ENCODE results near the gene HYDIN. TPM values are rescaled to one million over a fixed set of nuclear protein-coding genes. Genes with fewer than 3 reads are reported as not detected.

Gene HYDIN
- total RNA-seq, 1 donor from 2014 or later: not detected

DNA sequence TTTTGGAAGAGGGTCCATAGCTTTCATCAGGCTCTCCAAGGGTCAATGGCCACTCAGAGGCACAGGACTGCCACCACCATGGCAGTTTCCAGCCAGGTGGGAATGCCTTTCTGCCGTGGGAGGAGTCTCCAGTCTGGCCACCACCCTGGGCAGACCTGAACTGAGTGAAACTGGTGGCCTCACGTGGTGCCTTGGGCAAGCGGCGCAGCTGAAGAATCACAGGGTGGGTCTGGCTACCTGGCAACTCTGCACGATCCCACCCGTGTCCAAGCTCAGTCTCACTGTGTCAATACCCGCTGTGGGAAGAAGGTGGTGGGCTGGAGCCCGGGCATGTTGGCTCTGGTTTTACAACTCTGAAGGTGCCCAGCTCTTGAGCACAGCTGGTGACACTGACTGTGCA is 461.4 kb downstream of the HYDIN start:
- Mint-ChIP-seq H3K4me3 (no peak overlapping the region), H3K27ac (no peak overlapping the region), H3K9me3 (no peaks in the 10 kb centered on the region), H3K4me1 (peaks cover 2% of the 10 kb centered on the region), H3K36me3 (ENCODE audit: low read depth) (peaks cover 11% of the 10 kb centered on the region), H3K27me3 (no peaks in the 10 kb centered on the region)
- intact Hi-C loops (cut with micrococcal nuclease): no loop called here
- DNase-seq: no peak

DNA sequence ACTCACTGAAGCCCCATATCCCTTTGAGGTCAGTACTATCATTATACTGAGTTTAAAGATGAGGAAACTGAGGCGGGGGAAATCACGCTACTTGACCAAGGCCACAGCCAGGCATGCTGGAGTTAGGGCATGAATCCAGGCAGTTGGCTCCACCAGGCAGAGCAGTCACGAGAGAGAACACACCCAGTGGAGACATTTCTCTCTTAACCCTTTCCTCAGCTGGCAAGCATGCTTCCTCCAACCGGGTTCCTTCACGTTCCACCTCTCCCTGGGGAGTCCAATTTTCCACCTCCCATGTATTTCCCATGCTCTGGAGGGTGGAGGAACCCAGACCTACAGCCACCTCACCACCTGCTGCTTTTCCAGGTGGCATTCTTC is 462.3 kb downstream of the HYDIN start:
- intact Hi-C loops (cut with micrococcal nuclease): no loop called here
- DNase-seq: no peak
- no peak overlapping the region for H3K27ac Mint-ChIP-seq
- H3K4me3 Mint-ChIP-seq: no peak overlapping the region
- H3K4me1 Mint-ChIP-seq: peaks cover 2% of the 10 kb centered on the region
- H3K9me3 Mint-ChIP-seq: no peaks in the 10 kb centered on the region
- H3K36me3 Mint-ChIP-seq (ENCODE audit: low read depth): peaks cover 10% of the 10 kb centered on the region
- no peaks in the 10 kb centered on the region for H3K27me3 Mint-ChIP-seq

DNA sequence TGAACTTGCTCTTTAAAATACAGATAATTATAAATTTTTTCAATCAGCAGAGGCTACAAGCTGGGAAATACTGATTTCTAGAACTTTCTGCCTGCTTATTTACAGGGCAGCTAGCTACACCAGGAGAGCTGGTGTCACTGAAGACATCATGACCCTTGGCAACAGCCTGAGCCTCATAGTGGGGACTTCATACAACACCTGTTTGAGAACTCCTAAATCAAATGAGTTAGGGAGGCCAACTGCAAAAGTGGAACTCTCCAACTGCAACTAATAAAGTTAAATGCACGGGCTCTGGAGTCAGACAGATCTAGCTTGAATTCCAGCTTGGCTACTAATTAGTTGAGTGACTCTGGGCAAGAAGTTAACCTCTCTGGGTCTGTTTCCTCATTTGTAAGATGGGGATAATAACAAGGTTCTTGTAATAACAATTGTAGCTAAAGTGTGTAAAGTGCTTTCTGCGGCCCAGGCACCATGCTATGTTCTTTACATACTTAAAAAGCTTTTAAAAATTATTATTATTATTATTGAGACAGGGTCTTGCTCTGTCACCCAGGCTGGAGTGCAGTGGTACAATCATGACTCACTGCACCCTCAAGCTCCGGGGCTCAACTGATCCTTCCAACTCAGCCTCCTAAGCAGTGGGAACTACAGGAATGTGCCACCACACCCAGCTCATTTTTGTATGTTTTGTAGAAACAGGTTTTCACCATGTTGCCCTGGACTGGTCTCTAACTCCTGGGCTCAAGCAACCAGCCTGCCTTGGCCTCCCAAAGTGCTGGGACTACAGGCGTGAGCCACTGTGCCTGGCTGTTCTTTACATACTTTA is 462.9 kb downstream of the HYDIN start:
- Mint-ChIP-seq H3K9me3 (no peaks in the 10 kb centered on the region), H3K4me3 (no peak overlapping the region), H3K27ac (no peak overlapping the region), H3K27me3 (no peaks in the 10 kb centered on the region), H3K36me3 (ENCODE audit: low read depth) (peaks cover 12% of the 10 kb centered on the region), H3K4me1 (peaks cover 2% of the 10 kb centered on the region)
- intact Hi-C loops (cut with micrococcal nuclease): no loop called here
- DNase-seq: no peak

DNA sequence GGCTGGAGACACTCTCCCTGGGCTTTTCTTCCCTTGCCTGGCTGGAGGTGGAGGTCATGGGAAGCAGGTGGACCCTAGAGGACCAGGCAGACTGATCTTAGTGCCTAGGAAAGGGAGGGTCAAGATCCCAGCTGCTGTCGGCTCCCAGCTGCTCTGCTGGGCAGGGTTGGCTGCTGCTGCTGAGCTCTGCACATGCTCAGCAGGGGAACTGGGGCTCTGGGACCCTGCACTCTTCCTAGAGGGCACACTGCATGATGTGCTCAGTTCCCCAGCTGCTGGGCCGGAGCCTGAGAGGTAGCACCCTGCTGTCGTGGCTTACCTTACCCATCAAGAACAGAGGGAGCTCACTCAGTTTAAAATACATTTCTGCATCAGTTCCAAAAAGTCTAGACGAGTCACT is 463.9 kb downstream of the HYDIN start:
- Mint-ChIP-seq H3K36me3 (ENCODE audit: low read depth) (peaks cover 13% of the 10 kb centered on the region), H3K27me3 (no peaks in the 10 kb centered on the region), H3K27ac (no peak overlapping the region), H3K9me3 (no peaks in the 10 kb centered on the region), H3K4me3 (no peak overlapping the region), H3K4me1 (peaks cover 2% of the 10 kb centered on the region)
- no peak for DNase-seq
- intact Hi-C loops (cut with micrococcal nuclease): no loop called here

DNA sequence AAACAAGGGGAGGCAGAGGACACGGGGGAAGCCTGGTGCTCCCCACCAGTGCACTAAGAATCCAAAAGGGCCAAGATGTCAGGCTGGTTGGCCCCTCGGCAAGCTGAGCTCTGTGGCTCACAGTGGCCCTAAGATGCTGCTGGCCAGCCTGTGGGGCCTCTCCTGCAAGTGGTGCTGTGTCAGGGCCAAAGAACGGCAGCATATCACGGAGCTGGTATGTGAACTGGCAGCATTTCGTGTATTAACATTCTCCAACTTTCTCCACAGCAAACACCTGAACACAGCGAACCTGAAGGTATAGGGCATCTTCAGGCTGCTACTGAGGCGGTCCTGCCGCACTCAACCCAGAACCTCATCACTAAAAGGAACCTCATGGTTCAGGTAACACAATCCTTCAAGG is 464.3 kb downstream of the HYDIN start:
- H3K4me3 Mint-ChIP-seq: no peak overlapping the region
- H3K27ac Mint-ChIP-seq: no peak overlapping the region
- intact Hi-C loops (cut with micrococcal nuclease): no loop called here
- peaks cover 2% of the 10 kb centered on the region for H3K4me1 Mint-ChIP-seq
- peaks cover 14% of the 10 kb centered on the region for H3K36me3 Mint-ChIP-seq (ENCODE audit: low read depth)
- DNase-seq: no peak
- H3K9me3 Mint-ChIP-seq: no peaks in the 10 kb centered on the region
- H3K27me3 Mint-ChIP-seq: no peaks in the 10 kb centered on the region

DNA sequence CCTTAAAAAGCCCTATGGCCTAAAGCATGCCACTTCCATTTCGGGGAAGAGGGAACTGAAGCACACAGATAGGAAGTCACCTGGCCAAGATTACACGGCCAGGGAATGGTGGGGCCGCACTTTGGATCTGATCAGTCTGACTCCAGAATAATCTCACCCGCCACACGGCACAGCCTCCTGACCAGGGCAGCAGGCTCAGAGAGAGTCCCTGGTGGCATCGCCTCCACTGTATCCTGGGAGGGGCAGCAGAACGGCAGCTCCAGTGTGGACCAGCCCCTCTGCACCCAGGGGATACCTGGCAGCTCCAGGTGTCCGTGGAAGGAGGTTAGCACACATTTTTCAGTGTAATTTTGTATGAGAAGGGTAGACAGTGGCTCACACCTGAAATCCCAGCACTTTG is 465.0 kb downstream of the HYDIN start:
- H3K9me3 Mint-ChIP-seq: no peaks in the 10 kb centered on the region
- H3K27me3 Mint-ChIP-seq: no peaks in the 10 kb centered on the region
- intact Hi-C loops (cut with micrococcal nuclease): no loop called here
- no peak overlapping the region for H3K27ac Mint-ChIP-seq
- H3K4me3 Mint-ChIP-seq: no peak overlapping the region
- H3K36me3 Mint-ChIP-seq (ENCODE audit: low read depth): peaks cover 17% of the 10 kb centered on the region
- no peak for DNase-seq
- no peaks in the 10 kb centered on the region for H3K4me1 Mint-ChIP-seq

DNA sequence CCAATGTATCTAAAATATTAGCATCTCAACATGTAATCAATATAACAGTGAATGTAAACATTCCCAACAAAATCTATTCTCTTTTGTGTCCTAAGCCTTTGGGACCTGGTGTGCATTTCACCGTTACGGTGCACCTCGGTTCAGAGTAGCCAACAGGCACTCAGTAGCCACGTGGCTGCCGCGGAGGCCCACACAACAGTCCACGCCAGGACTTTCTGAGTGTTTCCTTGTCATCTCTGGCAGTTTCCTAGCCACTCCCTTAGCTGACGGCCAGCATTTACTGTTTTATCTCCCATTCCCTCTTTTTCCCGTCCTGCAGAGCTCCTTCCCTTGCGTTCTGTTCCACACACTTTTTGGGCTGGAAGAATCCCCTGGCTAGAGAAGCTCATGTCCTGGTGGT is 465.9 kb downstream of the HYDIN start:
- no peak overlapping the region for H3K4me3 Mint-ChIP-seq
- H3K27me3 Mint-ChIP-seq: no peaks in the 10 kb centered on the region
- peaks cover 17% of the 10 kb centered on the region for H3K36me3 Mint-ChIP-seq (ENCODE audit: low read depth)
- no peaks in the 10 kb centered on the region for H3K9me3 Mint-ChIP-seq
- DNase-seq: no peak
- H3K4me1 Mint-ChIP-seq: no peaks in the 10 kb centered on the region
- intact Hi-C loops (cut with micrococcal nuclease): no loop called here
- H3K27ac Mint-ChIP-seq: no peak overlapping the region

DNA sequence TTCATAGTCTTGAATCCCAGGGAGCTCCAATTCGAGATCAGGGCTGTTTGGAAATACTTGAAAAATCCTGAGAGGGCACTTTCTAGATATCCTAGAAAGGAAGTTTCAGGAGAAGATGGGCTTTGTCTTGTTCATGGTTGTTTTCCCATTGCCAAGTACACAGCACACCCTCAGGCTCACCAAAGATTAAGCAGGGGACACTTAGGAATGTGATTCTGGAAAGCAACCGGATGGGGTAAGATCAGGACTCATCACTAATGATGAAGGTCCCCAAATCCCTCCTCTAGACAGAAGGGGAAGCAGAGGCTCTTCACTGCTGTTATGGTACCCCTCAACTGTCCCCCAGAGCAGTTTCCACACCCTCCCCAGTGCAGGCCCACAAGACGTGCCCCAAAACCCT is 470.3 kb downstream of the HYDIN start:
- no peaks in the 10 kb centered on the region for H3K27me3 Mint-ChIP-seq
- H3K4me3 Mint-ChIP-seq: no peak overlapping the region
- H3K9me3 Mint-ChIP-seq: no peaks in the 10 kb centered on the region
- H3K4me1 Mint-ChIP-seq: no peaks in the 10 kb centered on the region
- peaks cover 20% of the 10 kb centered on the region for H3K36me3 Mint-ChIP-seq (ENCODE audit: low read depth)
- no peak for DNase-seq
- intact Hi-C loops (cut with micrococcal nuclease): no loop called here
- no peak overlapping the region for H3K27ac Mint-ChIP-seq

DNA sequence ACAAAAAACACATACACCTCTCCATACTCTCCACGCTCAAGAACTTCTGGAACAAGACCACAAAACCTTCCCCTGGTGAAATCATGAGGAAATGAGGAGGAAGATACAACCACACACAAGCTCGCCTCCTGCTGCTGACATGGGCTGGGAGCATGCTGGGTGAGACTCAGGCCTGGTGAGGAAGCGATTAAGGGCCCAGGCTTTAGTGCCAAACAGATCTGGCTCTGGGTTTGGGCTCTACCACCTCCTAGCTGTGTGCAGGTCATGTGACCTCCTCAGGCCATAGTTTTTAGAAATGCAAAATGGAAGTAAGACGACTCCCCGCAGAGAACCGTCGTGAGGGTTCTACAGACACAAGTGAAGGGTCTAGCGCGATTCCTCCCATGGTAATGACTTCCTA is 470.9 kb downstream of the HYDIN start:
- Mint-ChIP-seq H3K4me3 (no peak overlapping the region), H3K9me3 (no peaks in the 10 kb centered on the region), H3K27me3 (no peaks in the 10 kb centered on the region), H3K36me3 (ENCODE audit: low read depth) (peaks cover 24% of the 10 kb centered on the region), H3K4me1 (no peaks in the 10 kb centered on the region), H3K27ac (no peak overlapping the region)
- intact Hi-C loops (cut with micrococcal nuclease): no loop called here
- DNase-seq: no peak

DNA sequence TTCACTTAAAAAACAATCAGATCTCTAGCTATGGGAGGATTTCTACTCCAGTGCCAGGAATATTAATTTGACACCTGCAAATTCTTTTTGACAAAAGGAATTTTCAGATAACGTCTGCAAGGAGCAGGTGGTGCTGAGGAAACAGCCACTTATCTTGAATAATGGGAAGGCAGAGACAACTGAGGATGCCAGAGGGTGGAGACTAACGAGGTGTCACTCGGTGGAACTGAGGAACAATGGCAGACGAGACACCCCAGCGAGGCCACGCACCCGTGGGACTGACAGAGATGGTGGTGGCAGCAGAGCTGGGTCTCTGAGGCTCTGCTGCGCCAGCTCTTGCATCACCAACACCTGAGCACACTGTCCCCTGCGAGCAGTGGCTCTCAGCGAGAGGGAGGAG is 471.7 kb downstream of the HYDIN start:
- Mint-ChIP-seq H3K9me3 (no peaks in the 10 kb centered on the region), H3K4me1 (no peaks in the 10 kb centered on the region), H3K27me3 (no peaks in the 10 kb centered on the region), H3K27ac (peak overlapping the region; percentile 28), H3K4me3 (no peak overlapping the region), H3K36me3 (ENCODE audit: low read depth) (peaks cover 24% of the 10 kb centered on the region)
- intact Hi-C loops (cut with micrococcal nuclease): no loop called here
- no peak for DNase-seq

Other genes with a start within 250 kb of the HYDIN start
- 20.0 and 20.8 TPM in 2 replicates for gene CMTR2, start 58.7 kb upstream of the HYDIN start, total RNA-seq
- gene CALB2, start 128.0 kb upstream of the HYDIN start, total RNA-seq: not detected in 2 replicates
- not detected in 2 replicates for gene TLE7, start 211.3 kb upstream of the HYDIN start, total RNA-seq
- gene ZNF23, start 231.5 kb upstream of the HYDIN start, total RNA-seq: 5.2 and 6.1 TPM in 2 replicates

Data from activated CD4-positive, alpha-beta T cell treated with anti-CD3 and anti-CD28 coated beads, Interleukin-2, amount 10 ng/mL, durations not matched to agents 24 days and 14 days (primary cell).